NCI-H69 (cell line): ENCODE measurements around the gene LHX2.
A peak's percentile ranks its signal among the peaks of the same experiment; 100 is the strongest.
"Not testable (repeated sequence)": the region's sequence is repeated elsewhere in the genome, so short reads cannot be mapped to it uniquely, and the experiment has no call there.

ENCODE experiments used
- DNase-seq: peaks from one replicate; lab custom pipeline; 2025; lab: John Stamatoyannopoulos, UW

LHX2 gene

GRCh38 chr9:124011460-124012301 lies at the start of gene LHX2:
LHX2 (plus strand) TSS chr9:124011768; CDS start chr9:124012349, 581 bp downstream.
- DNase-seq, result peak; percentile 83

GRCh38 chr9:123964761-123965160 lies 46.8 kb upstream of the LHX2 start:
- no peak for DNase-seq

DNA sequence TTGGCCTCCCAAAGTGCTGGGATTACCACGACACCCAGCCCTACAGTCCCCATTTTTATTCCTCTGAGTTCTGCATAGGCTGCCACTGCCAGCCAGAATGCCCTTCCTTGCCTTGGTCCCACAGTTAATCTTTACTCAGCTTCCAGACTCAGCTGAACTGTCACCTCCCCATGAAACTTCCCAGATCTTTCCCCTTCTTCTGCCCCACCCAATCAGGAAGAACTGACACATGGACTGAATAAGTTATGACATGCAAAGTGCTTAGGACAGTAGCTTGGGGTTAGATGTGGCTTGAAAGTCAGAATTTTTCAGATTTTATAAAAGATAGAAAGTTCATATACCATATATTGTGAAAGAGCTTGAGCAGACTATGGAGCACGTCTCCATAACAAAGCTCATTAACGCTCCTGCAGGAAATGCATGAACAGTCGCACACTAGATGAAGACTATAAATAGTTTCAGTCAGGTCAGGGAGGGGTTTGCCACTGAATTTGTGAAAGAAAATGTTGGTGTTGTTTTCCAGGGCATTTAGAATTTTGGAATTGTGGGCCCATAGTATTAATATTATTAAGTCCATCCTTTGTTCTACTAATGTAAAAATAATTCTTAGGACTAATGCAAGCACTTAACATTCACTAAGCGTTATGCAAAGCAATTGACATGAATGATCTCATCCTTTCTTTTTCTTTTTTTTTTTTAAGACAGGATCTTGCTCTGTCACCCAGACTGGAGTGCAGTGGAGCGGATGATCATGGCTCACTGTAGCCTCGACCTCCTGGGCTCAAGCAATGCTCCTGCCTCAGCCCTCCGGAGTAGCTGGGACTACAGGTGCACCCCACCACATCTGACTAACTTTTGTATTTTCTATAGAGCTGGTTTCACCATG lies 45.5 kb upstream of the LHX2 start:
- no peak for DNase-seq

GRCh38 chr9:123967323-123967722 lies 44.2 kb upstream of the LHX2 start:
- DNase-seq, result no peak

- no peak for DNase-seq
These were observed 39.0 kb upstream of the LHX2 start for GRCh38 chr9:123972618-123973017.

DNA sequence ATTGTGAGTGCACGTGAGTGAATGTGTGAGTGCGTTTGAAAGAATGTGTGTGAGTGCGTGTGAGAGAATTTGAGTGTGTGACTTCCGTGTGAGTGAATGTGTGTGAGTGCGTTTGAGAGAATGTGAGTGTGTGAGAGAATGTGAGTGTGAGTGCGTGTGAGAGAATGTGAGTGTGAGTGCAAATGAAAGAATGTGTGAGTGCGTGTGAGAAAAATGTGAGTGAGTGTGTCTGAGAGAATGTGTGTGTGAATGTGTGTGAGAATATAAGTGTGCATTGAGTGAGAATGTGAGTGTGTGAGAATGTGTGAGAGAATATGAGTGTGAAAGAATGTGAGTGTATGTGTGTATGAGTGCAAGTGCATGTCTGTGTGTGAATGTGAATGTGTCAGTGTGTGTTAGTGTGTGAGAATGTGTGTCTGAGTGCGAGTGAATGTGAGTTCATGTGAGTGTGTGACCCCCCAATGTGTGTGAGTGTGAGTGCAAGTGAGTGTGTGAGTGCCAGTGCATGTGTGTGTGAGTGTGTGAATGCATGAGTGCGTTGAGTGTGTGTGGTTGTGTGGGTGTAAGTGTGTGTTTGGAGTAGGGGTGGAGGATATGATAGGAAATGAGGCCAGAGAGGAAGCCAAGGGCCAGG lies 37.9 kb upstream of the LHX2 start:
- DNase-seq, result no peak

- DNase-seq, result peak; percentile 46
These were observed 37.1 kb upstream of the LHX2 start for GRCh38 chr9:123974471-123974870.

DNA sequence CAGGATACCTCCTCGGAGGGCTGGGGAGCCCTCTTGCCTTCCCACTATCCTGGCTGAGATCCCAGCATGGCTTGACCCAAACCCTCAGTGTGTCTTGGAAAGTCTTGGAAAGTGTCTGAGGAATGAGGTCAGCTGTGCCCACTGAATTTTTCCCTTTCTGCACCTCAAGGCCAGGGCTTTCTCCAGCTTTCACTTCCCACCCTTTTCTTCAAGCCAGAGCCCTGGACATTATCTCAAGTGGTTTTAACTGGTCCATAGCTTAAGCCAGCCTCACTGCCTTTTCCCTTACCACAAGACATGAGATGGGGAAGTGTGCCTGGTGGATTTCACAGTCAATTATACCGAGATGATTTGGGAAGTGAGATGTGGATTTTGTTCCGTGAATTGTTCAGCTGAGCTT lies 35.7 kb upstream of the LHX2 start:
- no peak for DNase-seq

- not testable (repeated sequence) for DNase-seq
These were observed 35.0 kb upstream of the LHX2 start for GRCh38 chr9:123976579-123976978.

DNA sequence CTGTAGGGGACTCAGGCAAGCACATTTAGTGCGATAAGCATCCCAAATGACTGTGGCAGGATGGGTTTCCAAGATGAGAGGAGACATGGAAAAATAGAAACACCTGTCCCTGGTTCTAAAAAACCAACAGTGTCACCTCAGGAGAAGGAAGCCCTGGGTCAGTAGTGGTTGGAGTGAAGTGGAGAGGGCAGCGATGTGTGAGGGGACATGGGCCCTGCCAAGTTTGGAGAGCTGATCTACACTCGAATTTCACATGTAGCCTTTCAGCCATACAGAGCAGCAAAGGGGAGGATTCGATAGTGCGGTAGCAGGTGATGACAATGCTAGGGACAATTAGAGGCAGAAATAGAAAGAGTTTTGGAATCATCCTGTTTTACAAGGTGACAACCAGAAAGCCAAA lies 32.6 kb upstream of the LHX2 start:
- DNase-seq, result no peak

DNA sequence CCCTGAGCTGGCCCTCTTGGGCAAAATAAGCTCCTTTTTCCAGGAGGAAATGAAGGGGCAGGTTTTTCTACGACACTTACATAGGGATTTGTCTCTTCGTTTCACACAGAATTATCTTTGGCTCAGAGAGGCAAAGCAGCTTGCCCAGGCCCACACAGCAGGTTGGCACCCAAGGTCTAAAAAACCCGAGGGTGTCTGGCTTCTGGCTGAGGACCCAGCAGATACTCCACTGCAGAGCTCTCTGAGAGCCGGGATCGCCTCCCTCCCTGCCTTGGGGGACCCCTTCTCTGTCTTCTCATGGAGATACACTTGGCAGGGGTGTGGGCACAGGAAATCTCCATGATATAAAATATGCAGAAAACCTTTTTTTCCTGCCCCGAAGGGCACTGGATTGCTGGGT lies 29.0 kb upstream of the LHX2 start:
- no peak for DNase-seq

DNA sequence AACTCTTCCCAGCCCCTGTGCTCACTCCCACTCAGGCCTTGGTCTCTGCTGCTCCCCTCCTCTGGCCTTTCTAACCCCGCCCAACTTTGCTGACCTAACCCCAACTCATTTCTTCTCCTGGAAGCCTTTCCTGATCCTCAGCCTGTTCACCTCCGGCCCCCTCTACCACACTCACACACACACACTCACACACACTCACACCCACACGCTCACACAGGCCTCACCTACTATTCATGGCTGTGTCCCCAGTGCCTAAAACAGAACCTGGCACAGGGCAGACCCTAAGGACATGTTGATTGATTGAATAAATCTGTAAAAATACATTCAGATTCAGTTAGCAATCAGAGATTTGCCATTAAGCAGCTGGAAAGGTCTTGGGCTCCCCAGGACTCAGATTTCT lies 28.5 kb upstream of the LHX2 start:
- no peak for DNase-seq

- no peak for DNase-seq
These were observed 26.8 kb upstream of the LHX2 start for GRCh38 chr9:123984802-123985201.

DNA sequence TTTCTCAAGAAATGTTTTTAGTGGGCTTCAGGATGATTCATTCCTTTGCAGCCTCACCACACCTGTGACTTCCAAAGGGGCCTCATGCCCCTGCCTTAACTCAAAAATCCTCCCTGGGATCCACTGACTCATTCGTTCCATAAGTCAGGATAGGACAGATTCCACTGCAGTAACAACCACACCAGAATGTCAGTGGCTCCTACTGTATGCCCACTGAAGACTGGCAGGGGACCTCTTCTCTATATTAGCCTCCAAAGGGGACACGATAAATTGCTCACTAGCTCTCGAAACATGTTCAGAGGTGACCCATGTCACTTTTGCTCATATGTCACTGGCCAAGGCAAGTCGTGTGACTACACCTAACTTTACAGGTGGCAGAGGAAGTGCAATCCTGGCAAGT lies 25.7 kb upstream of the LHX2 start:
- no peak for DNase-seq

- peak; percentile 35 for DNase-seq
These were observed 21.1 kb upstream of the LHX2 start for GRCh38 chr9:123990427-123990826.

DNA sequence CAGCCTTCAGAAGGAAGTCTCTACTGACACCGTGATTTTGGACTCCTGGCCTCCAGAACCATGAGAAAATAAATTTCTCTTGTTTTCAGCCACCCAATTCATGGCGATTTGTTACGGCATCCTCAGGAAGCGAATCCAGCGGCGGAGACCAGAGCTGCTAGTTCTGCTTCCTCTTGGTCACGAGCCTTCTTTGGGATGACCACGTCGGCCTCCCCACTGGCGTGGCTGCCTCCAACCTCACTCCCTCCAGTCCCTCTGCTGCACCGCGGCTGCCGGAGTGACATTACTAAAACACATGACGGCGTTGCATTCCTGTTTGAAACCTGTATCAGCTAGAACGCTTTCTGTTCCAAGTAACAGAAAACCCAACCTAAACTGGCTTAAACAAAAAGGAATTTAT lies 18.9 kb upstream of the LHX2 start:
- DNase-seq, result not testable (repeated sequence)

- no peak for DNase-seq
These were observed 14.7 kb upstream of the LHX2 start for GRCh38 chr9:123996731-123997421.

DNA sequence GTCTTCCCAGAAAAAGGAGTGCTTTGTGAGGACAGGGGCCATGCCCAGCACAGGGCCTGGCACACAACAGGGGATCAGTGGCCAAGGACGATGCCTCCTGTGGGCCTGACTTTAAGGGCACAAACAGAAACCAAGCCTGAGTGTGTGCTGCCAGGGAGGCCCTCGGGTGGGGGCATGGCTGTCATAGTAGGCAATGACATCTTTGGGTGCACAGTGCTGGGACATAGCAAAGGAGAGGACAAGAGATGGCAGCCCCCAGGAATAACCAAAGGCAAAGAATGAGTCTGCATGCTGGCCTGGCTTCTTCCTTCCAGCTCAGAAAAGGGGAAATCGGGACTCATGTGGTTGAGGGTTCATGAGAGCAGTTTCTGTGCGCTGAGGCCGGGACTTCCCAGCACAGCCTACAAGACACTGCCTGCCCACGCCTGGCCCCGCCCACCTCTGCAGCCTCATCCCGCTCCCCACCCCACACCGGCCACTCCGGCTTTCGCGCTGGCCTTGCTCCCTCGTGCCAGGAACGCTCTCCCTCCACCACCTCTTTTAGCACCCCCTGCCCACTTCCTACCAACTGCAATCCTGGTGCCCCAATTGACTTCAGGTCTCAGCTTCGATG lies 13.8 kb upstream of the LHX2 start:
- DNase-seq, result peak; percentile 25

- no peak for DNase-seq
These were observed 13.2 kb upstream of the LHX2 start for GRCh38 chr9:123998278-123998925.

DNA sequence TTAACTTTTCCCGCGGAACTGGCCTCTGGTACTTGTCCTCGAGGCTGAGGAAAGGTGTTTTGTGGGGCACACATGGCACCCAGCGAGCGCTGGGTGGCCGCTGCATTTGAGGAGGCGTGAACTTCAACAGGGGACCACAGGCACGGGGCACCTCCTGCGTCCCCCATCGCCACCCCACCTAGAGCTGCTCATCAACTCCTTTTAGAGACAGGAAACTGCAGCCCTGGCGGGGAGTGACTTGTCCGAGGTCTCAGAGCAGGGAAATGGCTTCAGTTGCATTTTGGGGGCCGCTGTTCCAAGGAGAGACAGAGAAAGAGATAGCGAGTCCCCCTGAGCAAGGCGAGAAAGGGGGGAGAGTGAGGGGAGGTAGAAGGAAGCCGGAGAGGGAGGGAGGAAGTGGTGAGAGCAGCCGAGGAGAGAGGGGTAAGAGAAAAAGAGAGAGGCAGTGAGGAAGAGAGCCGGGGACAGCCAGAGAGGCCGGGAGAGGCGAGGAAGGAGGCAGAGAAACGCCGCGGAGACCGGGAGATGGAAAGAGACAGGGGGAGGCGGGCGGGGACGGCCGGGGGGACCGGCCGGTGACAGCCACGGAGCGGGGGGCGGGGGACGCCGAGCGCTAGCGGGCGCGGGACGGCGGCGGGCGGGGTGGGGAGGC lies 12.5 kb upstream of the LHX2 start:
- peak; percentile 46 for DNase-seq
